22Rv1 (cell line): ENCODE data around the gene EPS15.

Source experiments
- CTCF ChIP-seq: fragments of 450-650 bp; IDR thresholded peaks from 2 replicates; pipeline ENCODE4 v1.5.1; 2017; ENCODE audit warnings: mild to moderate bottlenecking
- ZFX ChIP-seq: fragments of 450-650 bp; IDR thresholded peaks from 2 replicates; pipeline ENCODE4 v1.6.1; 2017; ENCODE audit warnings: antibody characterized with exemption, borderline replicate concordance

GRCh38 chr1:51316113-51316845, 202.8 kb downstream of the EPS15 start:
- TF ChIP-seq CTCF (no peak), ZFX (no peak)
